Esophagus muscularis mucosa (tissue), 3 donors: ENCODE measurements around the gene POLG.

ENCODE experiments used
- POLR2A ChIP-seq: fragments of 450-650 bp; IDR thresholded peaks from one replicate; pipeline ENCODE4 v1.6.1; 2017; ENCODE audit warnings: antibody characterized with exemption, moderate library complexity, mild to moderate bottlenecking, low read depth
- POLR2AphosphoS5 ChIP-seq, 2 donors: sonication (generic); formaldehyde crosslinking; IDR thresholded peaks; one replicate each; pipeline ENCODE4 v1.6.1; 2017; ENCODE audit warnings: antibody characterized with exemption in 2 of 2
- TF ChIP-seq, protein P1 (sequence below), 3 experiments: fragments of 200-600 bp in 2 of 3; fragments of 450-650 bp in 1 of 3; sonication (generic) in 2 of 3; IDR thresholded peaks; one replicate each; pipeline ENCODE4 v1.5.1; 2017 to 2019; ENCODE audit warnings: antibody characterized with exemption in 3 of 3, mild to moderate bottlenecking in 2 of 3, moderate library complexity in 1 of 3

DNA sequence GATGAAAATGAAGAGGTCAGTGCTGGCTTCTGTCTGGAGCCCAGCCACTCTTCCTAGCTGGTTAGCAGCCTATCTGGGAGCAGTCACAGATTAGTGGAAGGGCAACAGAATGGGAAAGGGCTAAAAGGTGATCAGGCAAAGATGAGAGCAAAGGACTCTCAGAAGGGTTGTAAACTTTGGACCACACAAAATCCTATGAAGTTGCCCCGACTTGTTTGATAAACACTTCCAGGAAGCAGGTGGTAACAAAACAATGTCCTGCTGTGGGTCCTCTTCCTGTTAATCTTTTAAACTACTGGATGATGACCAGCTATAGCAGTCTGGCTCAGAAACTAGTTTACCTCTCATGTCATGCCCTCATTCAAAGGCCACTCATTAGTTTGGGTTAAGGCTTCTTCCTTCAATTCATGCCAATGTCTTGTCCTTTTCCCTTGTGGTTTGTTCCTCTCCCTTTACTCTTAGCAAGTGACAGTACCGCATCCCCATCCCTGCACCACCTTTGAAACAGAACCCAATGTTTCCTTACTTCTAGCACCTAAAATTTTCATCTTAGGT is 19.2 kb downstream of the POLG start:
- TF ChIP-seq, protein P1, sequence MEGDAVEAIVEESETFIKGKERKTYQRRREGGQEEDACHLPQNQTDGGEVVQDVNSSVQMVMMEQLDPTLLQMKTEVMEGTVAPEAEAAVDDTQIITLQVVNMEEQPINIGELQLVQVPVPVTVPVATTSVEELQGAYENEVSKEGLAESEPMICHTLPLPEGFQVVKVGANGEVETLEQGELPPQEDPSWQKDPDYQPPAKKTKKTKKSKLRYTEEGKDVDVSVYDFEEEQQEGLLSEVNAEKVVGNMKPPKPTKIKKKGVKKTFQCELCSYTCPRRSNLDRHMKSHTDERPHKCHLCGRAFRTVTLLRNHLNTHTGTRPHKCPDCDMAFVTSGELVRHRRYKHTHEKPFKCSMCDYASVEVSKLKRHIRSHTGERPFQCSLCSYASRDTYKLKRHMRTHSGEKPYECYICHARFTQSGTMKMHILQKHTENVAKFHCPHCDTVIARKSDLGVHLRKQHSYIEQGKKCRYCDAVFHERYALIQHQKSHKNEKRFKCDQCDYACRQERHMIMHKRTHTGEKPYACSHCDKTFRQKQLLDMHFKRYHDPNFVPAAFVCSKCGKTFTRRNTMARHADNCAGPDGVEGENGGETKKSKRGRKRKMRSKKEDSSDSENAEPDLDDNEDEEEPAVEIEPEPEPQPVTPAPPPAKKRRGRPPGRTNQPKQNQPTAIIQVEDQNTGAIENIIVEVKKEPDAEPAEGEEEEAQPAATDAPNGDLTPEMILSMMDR (IDR thresholded peaks at IDR 0.05), result no peak
- no peak for TF ChIP-seq POLR2A
- peak in 1 of 2 donors; percentile 27 for TF ChIP-seq POLR2AphosphoS5 (IDR thresholded peaks at IDR 0.05)
